Natural killer cell (primary cell): ENCODE data around the gene TRIM72. TPM values are rescaled to one million over a fixed set of nuclear protein-coding genes. Genes with fewer than 3 reads are reported as not detected.

Source experiments
- ATAC-seq, 3 donors: fragments of 150-1000 bp in 2 of 3; fragments of 200-7000 bp in 1 of 3; cut with Tn5 transposase; 1 replicate in 1 of 3; 2 replicates in 2 of 3; pipeline ENCODE4 v1.10.0; 2021; ENCODE audit warnings: mild to moderate bottlenecking in 2 of 3, moderate library complexity in 2 of 3
- DNase-seq, 2 donors: peaks; one replicate each; pipeline versions ENCODE4 v3.0.0 to v3.0.0-alpha.2; 2013 to 2021; ENCODE audit warnings: mixed read lengths in 1 of 2
- H3K27ac ChIP-seq: one replicate; pipeline ENCODE4 v1.5.1; 2013; ENCODE audit warnings: mild to moderate bottlenecking, low read length
- H3K27me3 ChIP-seq: one replicate; pipeline ENCODE4 v1.6.1; 2013; ENCODE audit warnings: low read length; ENCODE audit not compliant: control insufficient read depth, insufficient read depth
- H3K36me3 ChIP-seq: one replicate; pipeline ENCODE4 v1.6.1; 2013; ENCODE audit warnings: low read length; ENCODE audit not compliant: control insufficient read depth, insufficient read depth
- H3K4me1 ChIP-seq: one replicate; pipeline ENCODE4 v1.6.1; 2013; ENCODE audit warnings: low read length; ENCODE audit not compliant: control insufficient read depth, insufficient read depth
- H3K4me3 ChIP-seq: one replicate; pipeline ENCODE4 v1.5.1; 2013; ENCODE audit warnings: low read length
- H3K9me3 ChIP-seq: one replicate; pipeline ENCODE4 v1.6.1; 2013; ENCODE audit warnings: low read length; ENCODE audit not compliant: control insufficient read depth, insufficient read depth
- H3K27ac Mint-ChIP-seq, 2 donors: one replicate each; pipeline ENCODE4 v1.8.0; 2022; ENCODE audit warnings: mild to moderate bottlenecking in 2 of 2, mixed read lengths in 2 of 2, moderate library complexity in 1 of 2
- H3K27me3 Mint-ChIP-seq, 2 donors: one replicate each; pipeline ENCODE4 v1.8.0; 2022; ENCODE audit warnings: low read depth in 2 of 2, mixed read lengths in 2 of 2
- H3K36me3 Mint-ChIP-seq: one replicate; pipeline ENCODE4 v1.8.0; 2022; ENCODE audit warnings: mixed read lengths
- H3K4me1 Mint-ChIP-seq, 2 donors: one replicate each; pipeline ENCODE4 v1.8.0; 2022; ENCODE audit warnings: mixed read lengths in 2 of 2
- H3K4me3 Mint-ChIP-seq: one replicate; pipeline ENCODE4 v1.8.0; 2022; ENCODE audit warnings: mild to moderate bottlenecking, moderate library complexity, mixed read lengths
- H3K9me3 Mint-ChIP-seq, 2 donors: one replicate each; pipeline ENCODE4 v1.8.0; 2022; ENCODE audit warnings: mixed read lengths in 2 of 2
- WGBS: methylation state at CpG from one replicate; pipeline ENCODE4 v1.1.7; 2013; ENCODE audit warnings: missing lambda C conversion rate; ENCODE audit not compliant: insufficient coverage; 5-methylcytosine and 5-hydroxymethylcytosine counted together
- intact Hi-C: fragments of 100-400 bp; cut with micrococcal nuclease; formaldehyde crosslinking; loops from one replicate; pipeline ENCODE4 v1.14.2; 2022
- total RNA-seq, 4 donors: library from RNA; stranded (reverse); fragments of 120-200 nt in 1 of 4; gene quantifications; one replicate each; pipeline versions ENCODE4 v1.2.3 to v1.2.4, GENCODE V29; 2013 to 2022
- TF ChIP-seq, protein P1 (sequence below): fragments of 200-600 bp; IDR thresholded peaks from one replicate; pipeline ENCODE4 v1.8.0; 2022; ENCODE audit warnings: antibody characterized with exemption

TRIM72 gene
- total RNA-seq, 3 donors from 2014 or later (not counting 1 experiment from before 2014, with no cell fraction given), result 0.05 to 0.07 TPM; not detected in 1

DNA sequence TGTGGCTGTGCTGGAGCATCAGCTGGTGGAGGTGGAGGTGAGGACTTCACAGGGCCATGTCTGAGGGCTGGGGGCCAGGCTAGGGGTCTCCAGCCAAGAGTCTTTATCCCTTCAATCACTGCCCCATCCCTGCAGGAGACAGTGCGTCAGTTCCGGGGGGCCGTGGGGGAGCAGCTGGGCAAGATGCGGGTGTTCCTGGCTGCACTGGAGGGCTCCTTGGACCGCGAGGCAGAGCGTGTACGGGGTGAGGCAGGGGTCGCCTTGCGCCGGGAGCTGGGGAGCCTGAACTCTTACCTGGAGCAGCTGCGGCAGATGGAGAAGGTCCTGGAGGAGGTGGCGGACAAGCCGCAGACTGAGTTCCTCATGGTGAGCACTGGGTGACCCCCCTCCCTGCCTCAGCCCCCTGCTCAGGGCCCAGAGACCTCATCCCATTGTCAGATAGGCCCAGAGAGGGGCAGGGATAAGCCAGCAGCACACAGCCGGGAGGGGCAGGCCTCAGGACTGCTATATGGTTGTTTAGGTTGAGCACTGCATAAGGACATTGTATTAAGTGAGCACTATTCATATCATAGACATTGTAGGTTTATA lies 5.3 kb downstream of the TRIM72 start:
- Mint-ChIP-seq H3K4me3 (no peak overlapping the region), H3K36me3 (no peaks in the 10 kb centered on the region), H3K4me1 (peaks cover 18 to 36% of the 10 kb centered on the region in 2 donors), H3K27ac (no peak overlapping the region), H3K27me3 (peaks cover 17 to 42% of the 10 kb centered on the region in 2 donors), H3K9me3 (no peaks in the 10 kb centered on the region)
- TF ChIP-seq, protein P1, sequence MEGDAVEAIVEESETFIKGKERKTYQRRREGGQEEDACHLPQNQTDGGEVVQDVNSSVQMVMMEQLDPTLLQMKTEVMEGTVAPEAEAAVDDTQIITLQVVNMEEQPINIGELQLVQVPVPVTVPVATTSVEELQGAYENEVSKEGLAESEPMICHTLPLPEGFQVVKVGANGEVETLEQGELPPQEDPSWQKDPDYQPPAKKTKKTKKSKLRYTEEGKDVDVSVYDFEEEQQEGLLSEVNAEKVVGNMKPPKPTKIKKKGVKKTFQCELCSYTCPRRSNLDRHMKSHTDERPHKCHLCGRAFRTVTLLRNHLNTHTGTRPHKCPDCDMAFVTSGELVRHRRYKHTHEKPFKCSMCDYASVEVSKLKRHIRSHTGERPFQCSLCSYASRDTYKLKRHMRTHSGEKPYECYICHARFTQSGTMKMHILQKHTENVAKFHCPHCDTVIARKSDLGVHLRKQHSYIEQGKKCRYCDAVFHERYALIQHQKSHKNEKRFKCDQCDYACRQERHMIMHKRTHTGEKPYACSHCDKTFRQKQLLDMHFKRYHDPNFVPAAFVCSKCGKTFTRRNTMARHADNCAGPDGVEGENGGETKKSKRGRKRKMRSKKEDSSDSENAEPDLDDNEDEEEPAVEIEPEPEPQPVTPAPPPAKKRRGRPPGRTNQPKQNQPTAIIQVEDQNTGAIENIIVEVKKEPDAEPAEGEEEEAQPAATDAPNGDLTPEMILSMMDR, result no peak
- peaks cover 29% of the 10 kb centered on the region for H3K4me1 ChIP-seq
- peaks cover 26% of the 10 kb centered on the region for H3K27me3 ChIP-seq
- ATAC-seq, result no peak
- DNase-seq, result no peak
- no peak overlapping the region for H3K4me3 ChIP-seq
- H3K36me3 ChIP-seq, result no peaks in the 10 kb centered on the region
- no peaks in the 10 kb centered on the region for H3K9me3 ChIP-seq
- no peak overlapping the region for H3K27ac ChIP-seq
- WGBS, result 93% methylated on average over 15 of the region's 15 CpGs
- intact Hi-C loops, result no loop called here

DNA sequence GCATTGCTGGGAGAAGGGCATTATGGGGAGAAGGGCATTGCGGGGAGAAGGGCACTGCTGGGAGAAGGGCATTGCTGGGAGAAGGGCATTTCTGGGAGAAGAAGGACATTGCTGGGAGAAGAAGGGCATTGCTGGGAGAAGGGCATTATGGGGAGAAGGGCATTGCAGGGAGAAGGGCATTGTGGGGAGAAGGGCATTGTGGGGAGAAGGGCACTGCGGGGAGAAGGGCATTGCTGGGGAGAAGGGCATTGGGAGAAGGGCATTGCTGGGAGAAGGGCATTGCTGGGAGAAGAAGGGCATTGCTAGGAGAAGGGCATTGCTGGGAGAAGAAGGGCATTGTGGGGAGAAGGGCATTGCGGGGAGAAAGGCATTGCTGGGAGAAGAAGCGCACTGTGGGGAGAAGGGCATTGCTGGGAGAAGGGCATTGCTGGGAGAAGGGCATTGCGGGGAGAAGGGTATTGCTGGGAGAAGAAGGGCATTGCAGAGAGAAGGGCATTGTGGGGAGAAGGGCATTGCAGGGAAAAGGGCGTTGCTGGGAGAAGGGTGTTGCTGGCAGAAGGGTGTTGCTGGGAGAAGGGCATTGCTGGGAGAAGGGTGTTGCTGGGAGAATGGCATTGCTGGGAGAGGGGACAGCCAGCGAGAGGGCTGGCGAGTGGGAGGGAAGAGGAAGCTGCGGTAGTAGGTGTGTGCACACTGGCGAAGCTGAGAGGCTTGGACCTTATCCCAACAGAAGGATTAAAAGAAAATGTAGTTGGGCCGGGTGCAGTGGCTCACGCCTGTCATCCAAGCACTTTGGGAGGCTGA lies 7.6 kb downstream of the TRIM72 start:
- TF ChIP-seq, protein P1, result no peak
- DNase-seq, result no peak
- no peak for ATAC-seq
- peaks cover 5 to 31% of the 10 kb centered on the region in 2 donors for H3K27me3 Mint-ChIP-seq
- H3K36me3 Mint-ChIP-seq, result no peaks in the 10 kb centered on the region
- intact Hi-C loops, result no loop called here
- no peak overlapping the region for H3K27ac Mint-ChIP-seq
- Histone ChIP-seq H3K9me3 (no peaks in the 10 kb centered on the region), H3K27me3 (peaks cover 12% of the 10 kb centered on the region), H3K4me3 (no peak overlapping the region), H3K36me3 (no peaks in the 10 kb centered on the region), H3K27ac (no peak overlapping the region), H3K4me1 (peaks cover 10% of the 10 kb centered on the region)
- peaks cover 5 to 19% of the 10 kb centered on the region in 2 donors for H3K4me1 Mint-ChIP-seq
- no peaks in the 10 kb centered on the region for H3K9me3 Mint-ChIP-seq
- WGBS, result 65% methylated on average over 12 of the region's 12 CpGs
- no peak overlapping the region for H3K4me3 Mint-ChIP-seq

DNA sequence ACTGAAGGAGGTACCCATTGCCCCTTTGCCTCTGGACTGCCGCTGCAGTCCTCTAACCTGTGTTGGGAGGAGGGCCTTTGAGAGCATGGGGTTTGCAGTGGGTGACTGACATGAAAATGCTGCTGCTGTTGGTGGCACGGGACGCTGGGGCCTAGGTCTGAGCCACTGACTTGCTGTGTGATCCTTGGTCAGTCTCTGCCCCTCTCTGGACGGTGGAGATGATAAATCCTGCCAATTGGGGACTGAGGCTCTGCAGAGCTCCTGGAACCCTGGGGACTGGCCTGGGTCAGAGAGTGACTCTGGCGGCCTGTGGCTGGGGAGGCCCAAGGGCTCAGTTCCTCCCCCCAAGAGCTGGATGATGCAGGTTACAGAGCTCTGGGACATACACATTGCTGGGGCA lies 9.1 kb downstream of the TRIM72 start:
- no peak for DNase-seq
- H3K4me1 ChIP-seq, result no peaks in the 10 kb centered on the region
- no peak overlapping the region for H3K4me3 Mint-ChIP-seq
- H3K27ac Mint-ChIP-seq, result no peak overlapping the region
- H3K27me3 Mint-ChIP-seq, result peaks cover 0 to 24% of the 10 kb centered on the region in 2 donors
- no peak overlapping the region for H3K27ac ChIP-seq
- H3K4me3 ChIP-seq, result no peak overlapping the region
- H3K36me3 Mint-ChIP-seq, result no peaks in the 10 kb centered on the region
- H3K27me3 ChIP-seq, result peaks cover 2% of the 10 kb centered on the region
- TF ChIP-seq, protein P1, result no peak
- 93% methylated on average over 5 of the region's 5 CpGs for WGBS
- intact Hi-C loops, result no loop called here
- H3K4me1 Mint-ChIP-seq, result peaks cover 0 to 13% of the 10 kb centered on the region in 2 donors
- H3K9me3 Mint-ChIP-seq, result no peaks in the 10 kb centered on the region
- H3K36me3 ChIP-seq, result no peaks in the 10 kb centered on the region
- no peak for ATAC-seq
- no peaks in the 10 kb centered on the region for H3K9me3 ChIP-seq
